HepG2 (cell line): ENCODE results near the gene MRPL34. TPM values are rescaled to one million over a fixed set of nuclear protein-coding genes. Genes with fewer than 3 reads are reported as not detected.

Experiments
- BRD4 ChIP-seq: sonication (generic); formaldehyde crosslinking; IDR thresholded peaks from 2 replicates; pipeline ENCODE4 v1.4.0; 2020; ENCODE audit warnings: missing genetic modification reagents
- HDAC1 ChIP-seq: sonication (generic); formaldehyde crosslinking; IDR thresholded peaks from 2 replicates; pipeline ENCODE4 v1.5.1; 2020; ENCODE audit warnings: mild to moderate bottlenecking, missing genetic modification reagents
- KDM5B ChIP-seq: sonication (generic); formaldehyde crosslinking; IDR thresholded peaks from 2 replicates; pipeline ENCODE4 v1.4.0; 2020; ENCODE audit warnings: missing genetic modification reagents, mild to moderate bottlenecking, borderline replicate concordance
- SP5 ChIP-seq: IDR thresholded peaks from 2 replicates; pipeline ENCODE4 v1.6.1; 2016; ENCODE audit warnings: low read depth, borderline replicate concordance
- TBX3 ChIP-seq: fragments of 450-650 bp; IDR thresholded peaks from 2 replicates; pipeline ENCODE4 v1.6.1; 2017; ENCODE audit warnings: antibody characterized with exemption, mild to moderate bottlenecking, inconsistent platforms, borderline replicate concordance
- UBTF ChIP-seq: sonication (generic); formaldehyde crosslinking; IDR thresholded peaks from 2 replicates; pipeline ENCODE4 v1.4.0; 2020; ENCODE audit warnings: mild to moderate bottlenecking, missing genetic modification reagents
- ZBED4 ChIP-seq: sonication (generic); formaldehyde crosslinking; IDR thresholded peaks from 2 replicates; pipeline ENCODE4 v1.4.0; 2020; ENCODE audit warnings: missing genetic modification reagents, borderline replicate concordance
- ZEB1 ChIP-seq: IDR thresholded peaks from 2 replicates; pipeline ENCODE4 v1.6.1; 2012; ENCODE audit warnings: mild to moderate bottlenecking, low read depth, inconsistent platforms; ENCODE audit not compliant: insufficient replicate concordance
- ZFP41 ChIP-seq: sonication (generic); formaldehyde crosslinking; IDR thresholded peaks from 2 replicates; pipeline ENCODE4 v1.4.0; 2020; ENCODE audit warnings: mild to moderate bottlenecking, missing genetic modification reagents, borderline replicate concordance
- ZNF281 ChIP-seq: sonication (generic); formaldehyde crosslinking; IDR thresholded peaks from 2 replicates; pipeline ENCODE4 v1.4.0; 2020; ENCODE audit warnings: missing genetic modification reagents, borderline replicate concordance
- polyA plus RNA-seq, 8 experiments: library from polyadenylated mRNA; depleted of rRNA in 3 of 8; stranded (reverse) in 7 of 8; unstranded in 1 of 8; fragments of >200 nt; fragmentation: Illumina TruSeq in 4 of 8; extraction: Trizol in 4 of 8; gene quantifications; 2 replicates each; pipeline versions ENCODE4 v1.2.1 to v1.2.3, GENCODE V29; 2011 to 2016; ENCODE audit warnings: low read depth in 4 of 8, missing spikeins in 1 of 8, mixed read lengths in 1 of 8; ENCODE audit not compliant: insufficient read depth in 1 of 8
- total RNA-seq, 5 experiments: library from RNA; depleted of rRNA; stranded (reverse); fragments of >200 nt; fragmentation: Illumina TruSeq; extraction: Trizol; gene quantifications; 2 replicates each; pipeline ENCODE4 v1.2.3, GENCODE V29; 2016; ENCODE audit warnings: low read depth in 1 of 5
- TF ChIP-seq, protein P1 (sequence below): sonication (generic); formaldehyde crosslinking; IDR thresholded peaks from 2 replicates; pipeline ENCODE4 v1.5.0; 2020; ENCODE audit warnings: mild to moderate bottlenecking, missing genetic modification reagents
- TF ChIP-seq, protein P2 (sequence below): sonication (generic); formaldehyde crosslinking; IDR thresholded peaks from 2 replicates; pipeline ENCODE4 v1.9.0; 2021; ENCODE audit warnings: missing genetic modification reagents, borderline replicate concordance

MRPL34 gene
- total and polyA plus RNA-seq, 2 of the 13 experiments (the other 11 are each of a cell fraction or from before 2014, with no cell fraction given), result 74.0 to 77.3 TPM

- TF ChIP-seq, protein P1, sequence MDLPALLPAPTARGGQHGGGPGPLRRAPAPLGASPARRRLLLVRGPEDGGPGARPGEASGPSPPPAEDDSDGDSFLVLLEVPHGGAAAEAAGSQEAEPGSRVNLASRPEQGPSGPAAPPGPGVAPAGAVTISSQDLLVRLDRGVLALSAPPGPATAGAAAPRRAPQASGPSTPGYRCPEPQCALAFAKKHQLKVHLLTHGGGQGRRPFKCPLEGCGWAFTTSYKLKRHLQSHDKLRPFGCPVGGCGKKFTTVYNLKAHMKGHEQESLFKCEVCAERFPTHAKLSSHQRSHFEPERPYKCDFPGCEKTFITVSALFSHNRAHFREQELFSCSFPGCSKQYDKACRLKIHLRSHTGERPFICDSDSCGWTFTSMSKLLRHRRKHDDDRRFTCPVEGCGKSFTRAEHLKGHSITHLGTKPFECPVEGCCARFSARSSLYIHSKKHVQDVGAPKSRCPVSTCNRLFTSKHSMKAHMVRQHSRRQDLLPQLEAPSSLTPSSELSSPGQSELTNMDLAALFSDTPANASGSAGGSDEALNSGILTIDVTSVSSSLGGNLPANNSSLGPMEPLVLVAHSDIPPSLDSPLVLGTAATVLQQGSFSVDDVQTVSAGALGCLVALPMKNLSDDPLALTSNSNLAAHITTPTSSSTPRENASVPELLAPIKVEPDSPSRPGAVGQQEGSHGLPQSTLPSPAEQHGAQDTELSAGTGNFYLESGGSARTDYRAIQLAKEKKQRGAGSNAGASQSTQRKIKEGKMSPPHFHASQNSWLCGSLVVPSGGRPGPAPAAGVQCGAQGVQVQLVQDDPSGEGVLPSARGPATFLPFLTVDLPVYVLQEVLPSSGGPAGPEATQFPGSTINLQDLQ, result peak; percentile 35; the same call in 1 of the 2 replicates
- TF ChIP-seq, protein P2, sequence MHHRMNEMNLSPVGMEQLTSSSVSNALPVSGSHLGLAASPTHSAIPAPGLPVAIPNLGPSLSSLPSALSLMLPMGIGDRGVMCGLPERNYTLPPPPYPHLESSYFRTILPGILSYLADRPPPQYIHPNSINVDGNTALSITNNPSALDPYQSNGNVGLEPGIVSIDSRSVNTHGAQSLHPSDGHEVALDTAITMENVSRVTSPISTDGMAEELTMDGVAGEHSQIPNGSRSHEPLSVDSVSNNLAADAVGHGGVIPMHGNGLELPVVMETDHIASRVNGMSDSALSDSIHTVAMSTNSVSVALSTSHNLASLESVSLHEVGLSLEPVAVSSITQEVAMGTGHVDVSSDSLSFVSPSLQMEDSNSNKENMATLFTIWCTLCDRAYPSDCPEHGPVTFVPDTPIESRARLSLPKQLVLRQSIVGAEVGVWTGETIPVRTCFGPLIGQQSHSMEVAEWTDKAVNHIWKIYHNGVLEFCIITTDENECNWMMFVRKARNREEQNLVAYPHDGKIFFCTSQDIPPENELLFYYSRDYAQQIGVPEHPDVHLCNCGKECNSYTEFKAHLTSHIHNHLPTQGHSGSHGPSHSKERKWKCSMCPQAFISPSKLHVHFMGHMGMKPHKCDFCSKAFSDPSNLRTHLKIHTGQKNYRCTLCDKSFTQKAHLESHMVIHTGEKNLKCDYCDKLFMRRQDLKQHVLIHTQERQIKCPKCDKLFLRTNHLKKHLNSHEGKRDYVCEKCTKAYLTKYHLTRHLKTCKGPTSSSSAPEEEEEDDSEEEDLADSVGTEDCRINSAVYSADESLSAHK (CRISPR knock-in tag), result no peak
- TF ChIP-seq TBX3 (no peak), BRD4 (peak; percentile 33; the same call in 1 of the 2 replicates), ZFP41 (CRISPR knock-in tag) (no peak), KDM5B (CRISPR knock-in tag) (0 out of 2 replicates have a peak, but pooled peaks have one; percentile 10), ZBED4 (CRISPR knock-in tag) (no peak; the same call in 1 of the 2 replicates), HDAC1 (CRISPR knock-in tag) (peak; percentile 64), SP5 (0 out of 2 replicates have a peak, but pooled peaks have one; percentile 22), UBTF (CRISPR knock-in tag) (peak; percentile 73), ZNF281 (peak; percentile 72; the same call in 1 of the 2 replicates), ZEB1 (no peak)
Observed at GRCh38 chr19:17303167-17303939, 2.3 kb upstream of the MRPL34 start, which contains the start of gene ABHD8 (continued).
